Measurements from ENCODE around the gene CACNB1. TPM values are rescaled to one million over a fixed set of nuclear protein-coding genes. Genes with fewer than 3 reads are reported as not detected.

CACNB1 gene
- total and polyA plus RNA-seq, 2 experiments from 2014 or later, result 27.6 to 41.6 TPM

DNA sequence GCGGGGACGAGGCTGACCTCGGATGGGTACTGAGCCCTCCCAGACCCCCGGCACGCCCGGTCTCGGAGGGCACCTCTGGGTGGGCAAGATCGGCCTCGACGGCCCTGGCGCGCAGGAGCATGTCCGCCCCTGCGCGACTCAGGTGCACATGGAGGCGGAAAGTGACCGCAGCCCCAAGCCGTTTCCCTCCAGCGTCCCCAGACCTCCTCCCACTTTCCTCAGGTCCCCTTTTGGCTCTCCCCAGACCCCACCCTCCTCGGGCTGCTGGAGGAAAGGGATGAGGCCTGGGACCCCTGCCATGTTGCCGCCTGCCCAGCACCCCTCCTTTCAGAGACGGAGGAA, 12.6 kb upstream of the CACNB1 start:
- peaks cover 13% of the 10 kb centered on the region for H3K4me1 ChIP-seq (ENCODE audit: low read depth)
- H3K36me3 ChIP-seq, result peaks cover under 1% of the 10 kb centered on the region
- H3K27ac ChIP-seq, result no peak overlapping the region
- DNase-seq (ENCODE audit: low read depth in 1 of 2, low spot score in 1 of 2), result no peak
- H3K4me3 ChIP-seq, result peak overlapping the region; percentile 24
- TF ChIP-seq, protein P1, sequence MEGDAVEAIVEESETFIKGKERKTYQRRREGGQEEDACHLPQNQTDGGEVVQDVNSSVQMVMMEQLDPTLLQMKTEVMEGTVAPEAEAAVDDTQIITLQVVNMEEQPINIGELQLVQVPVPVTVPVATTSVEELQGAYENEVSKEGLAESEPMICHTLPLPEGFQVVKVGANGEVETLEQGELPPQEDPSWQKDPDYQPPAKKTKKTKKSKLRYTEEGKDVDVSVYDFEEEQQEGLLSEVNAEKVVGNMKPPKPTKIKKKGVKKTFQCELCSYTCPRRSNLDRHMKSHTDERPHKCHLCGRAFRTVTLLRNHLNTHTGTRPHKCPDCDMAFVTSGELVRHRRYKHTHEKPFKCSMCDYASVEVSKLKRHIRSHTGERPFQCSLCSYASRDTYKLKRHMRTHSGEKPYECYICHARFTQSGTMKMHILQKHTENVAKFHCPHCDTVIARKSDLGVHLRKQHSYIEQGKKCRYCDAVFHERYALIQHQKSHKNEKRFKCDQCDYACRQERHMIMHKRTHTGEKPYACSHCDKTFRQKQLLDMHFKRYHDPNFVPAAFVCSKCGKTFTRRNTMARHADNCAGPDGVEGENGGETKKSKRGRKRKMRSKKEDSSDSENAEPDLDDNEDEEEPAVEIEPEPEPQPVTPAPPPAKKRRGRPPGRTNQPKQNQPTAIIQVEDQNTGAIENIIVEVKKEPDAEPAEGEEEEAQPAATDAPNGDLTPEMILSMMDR (IDR thresholded peaks at IDR 0.05; ENCODE audit: low read depth, low read length), result no peak
- H3K27me3 ChIP-seq, result peaks cover 4% of the 10 kb centered on the region
- no peaks in the 10 kb centered on the region for H3K9me3 ChIP-seq (ENCODE audit: low read depth)

DNA sequence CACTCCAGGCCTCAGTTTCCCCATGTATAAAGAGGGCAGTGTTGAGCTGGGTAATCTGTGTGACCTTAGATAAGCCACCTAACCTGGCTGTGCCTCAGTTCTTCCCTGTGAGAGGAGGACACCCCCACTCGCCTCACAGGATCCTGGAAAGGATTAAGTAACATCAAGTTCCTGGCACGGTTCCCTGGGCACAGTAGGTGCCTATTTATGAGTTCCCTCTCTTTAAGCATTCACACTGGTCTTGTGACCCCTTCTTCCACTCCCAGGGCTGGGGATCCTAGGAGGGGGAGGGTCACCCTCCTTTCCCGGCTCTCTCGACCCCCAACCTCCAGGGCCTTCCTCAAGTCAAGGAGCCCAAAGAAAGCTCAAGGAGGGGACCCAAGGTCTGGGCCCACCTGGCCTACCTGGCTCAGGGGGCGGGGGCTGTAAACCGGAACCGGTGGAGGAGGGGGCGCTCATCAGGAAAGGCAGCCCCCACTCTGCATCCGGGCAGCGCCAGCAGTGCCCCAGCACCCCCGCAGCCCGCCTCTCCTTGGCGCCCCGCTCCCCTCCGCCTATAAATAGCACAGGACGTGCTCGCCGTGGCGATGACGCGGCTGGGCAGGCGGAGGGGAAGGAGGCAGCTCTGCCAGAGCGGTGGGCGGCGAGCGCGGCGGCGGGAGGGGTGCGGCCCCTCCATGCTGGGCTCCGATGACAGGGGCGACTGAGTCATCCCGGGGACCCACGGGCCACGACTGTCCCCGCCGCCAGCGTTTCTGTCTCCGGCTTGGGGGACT, 12.0 kb upstream of the CACNB1 start:
- no peaks in the 10 kb centered on the region for H3K9me3 ChIP-seq (ENCODE audit: low read depth)
- DNase-seq (ENCODE audit: low read depth in 1 of 2, low spot score in 1 of 2), result peak; percentile 66 to 75
- peak overlapping the region; percentile 24 for H3K4me3 ChIP-seq
- TF ChIP-seq, protein P1 (IDR thresholded peaks at IDR 0.05; ENCODE audit: low read depth, low read length), result no peak
- no peaks in the 10 kb centered on the region for H3K27me3 ChIP-seq
- H3K4me1 ChIP-seq (ENCODE audit: low read depth), result peaks cover 13% of the 10 kb centered on the region
- no peak overlapping the region for H3K27ac ChIP-seq
- H3K36me3 ChIP-seq, result peaks cover 7% of the 10 kb centered on the region

DNA sequence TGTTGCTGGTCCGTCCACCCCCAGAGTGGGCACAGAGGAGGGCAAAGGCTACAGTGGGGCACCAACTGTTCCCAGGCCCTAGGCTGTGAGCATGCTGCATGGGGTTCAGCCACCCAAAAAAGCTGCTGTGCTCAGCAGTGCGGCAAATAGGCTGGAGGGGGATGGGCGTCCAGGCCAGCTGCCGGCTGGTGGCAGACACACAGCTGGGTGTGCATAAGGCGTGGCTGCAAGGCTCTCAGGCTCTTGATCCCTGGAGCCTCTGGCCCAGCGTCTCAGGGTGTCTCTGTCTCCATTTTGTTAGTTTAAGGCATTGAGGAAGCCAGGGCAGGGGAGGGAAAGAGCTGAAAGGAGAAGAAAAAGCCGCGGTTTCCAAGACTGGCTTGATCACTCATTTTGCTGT, 11.4 kb upstream of the CACNB1 start:
- TF ChIP-seq, protein P1 (IDR thresholded peaks at IDR 0.05; ENCODE audit: low read depth, low read length), result no peak
- peak overlapping the region; percentile 24 for H3K4me3 ChIP-seq
- peaks cover 13% of the 10 kb centered on the region for H3K4me1 ChIP-seq (ENCODE audit: low read depth)
- H3K27me3 ChIP-seq, result no peaks in the 10 kb centered on the region
- H3K9me3 ChIP-seq (ENCODE audit: low read depth), result no peaks in the 10 kb centered on the region
- no peak overlapping the region for H3K27ac ChIP-seq
- peaks cover 13% of the 10 kb centered on the region for H3K36me3 ChIP-seq
- no peak for DNase-seq (ENCODE audit: low read depth in 1 of 2, low spot score in 1 of 2)

DNA sequence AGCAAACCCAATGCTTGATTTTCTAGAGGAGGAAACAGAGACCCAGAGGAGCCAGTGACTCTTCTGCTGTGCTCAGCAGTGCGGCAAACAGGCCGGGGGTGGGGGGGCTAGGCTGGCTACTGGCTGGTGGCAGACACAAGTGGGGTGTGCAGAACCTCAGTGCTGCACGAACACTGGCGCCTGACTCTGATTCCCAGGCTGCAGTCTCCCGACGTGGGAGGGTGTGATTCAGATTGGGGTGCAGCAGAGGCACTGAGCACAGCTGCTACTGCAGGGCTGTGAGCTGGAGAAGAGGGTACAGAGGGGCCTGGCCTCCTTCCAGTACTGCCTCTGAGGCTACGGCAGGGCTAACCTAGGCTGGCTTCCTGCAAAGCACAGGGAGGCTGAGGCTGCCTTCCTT, 10.7 kb upstream of the CACNB1 start:
- Histone ChIP-seq H3K27ac (no peak overlapping the region), H3K9me3 (ENCODE audit: low read depth) (no peaks in the 10 kb centered on the region), H3K4me3 (no peak overlapping the region), H3K36me3 (peaks cover 20% of the 10 kb centered on the region), H3K4me1 (ENCODE audit: low read depth) (peaks cover 13% of the 10 kb centered on the region), H3K27me3 (no peaks in the 10 kb centered on the region)
- no peak for DNase-seq (ENCODE audit: low read depth in 1 of 2, low spot score in 1 of 2)
- TF ChIP-seq, protein P1 (IDR thresholded peaks at IDR 0.05; ENCODE audit: low read depth, low read length), result no peak

DNA sequence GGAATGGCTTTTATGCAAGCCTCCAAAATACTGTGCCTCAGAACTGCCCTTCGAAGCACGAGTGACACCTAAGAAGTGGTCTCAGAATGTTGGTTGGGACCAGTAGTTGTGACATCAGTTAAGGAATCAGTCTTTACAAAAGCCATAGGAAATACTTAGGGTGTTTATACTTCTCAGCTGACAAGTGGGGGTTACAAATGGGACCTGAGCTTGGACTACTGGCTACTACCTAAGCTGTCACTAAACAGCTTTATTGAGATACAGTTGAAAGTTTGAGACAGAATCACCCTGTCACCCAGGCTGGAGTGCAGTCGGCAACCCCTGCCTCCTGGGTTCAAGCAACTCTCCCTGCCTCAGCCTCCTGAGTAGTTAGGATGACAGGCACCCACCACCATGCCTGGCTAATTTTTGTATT, 7.7 kb upstream of the CACNB1 start:
- Histone ChIP-seq H3K36me3 (peaks cover 36% of the 10 kb centered on the region), H3K4me1 (ENCODE audit: low read depth) (peaks cover 18% of the 10 kb centered on the region), H3K27me3 (no peaks in the 10 kb centered on the region), H3K27ac (peak overlapping the region; percentile 57), H3K4me3 (no peak overlapping the region), H3K9me3 (ENCODE audit: low read depth) (no peaks in the 10 kb centered on the region)
- DNase-seq (ENCODE audit: low read depth in 1 of 2, low spot score in 1 of 2), result no peak
- TF ChIP-seq, protein P1 (IDR thresholded peaks at IDR 0.05; ENCODE audit: low read depth, low read length), result no peak
